SK-N-SH (cell line): Measurements from ENCODE around the gene CAMK2D.

Experiments
- CHD2 ChIP-seq: fragments of 150-350 bp; IDR thresholded peaks from 2 replicates; pipeline ENCODE4 v1.6.1; 2018; ENCODE audit warnings: low read length; ENCODE audit not compliant: partially characterized antibody
- CTCF ChIP-seq: fragments of 200-600 bp; sonication (generic); IDR thresholded peaks from 2 replicates; pipeline ENCODE4 v1.6.1; 2017; ENCODE audit warnings: antibody characterized with exemption, mild to moderate bottlenecking, moderate library complexity
- EP300 ChIP-seq, 2 experiments: IDR thresholded peaks; 2 replicates each; pipeline versions ENCODE4 v1.4.0 to v1.6.1; 2012; ENCODE audit warnings: borderline replicate concordance in 1 of 2, low read depth in 1 of 2, low read length in 1 of 2
- EZH2phosphoT487 ChIP-seq: fragments of 200-600 bp; sonication (generic); IDR thresholded peaks from 2 replicates; pipeline ENCODE4 v1.6.1; 2017; ENCODE audit warnings: low read depth, mixed run types, mild to moderate bottlenecking, antibody characterized with exemption, moderate library complexity, borderline replicate concordance
- GABPA ChIP-seq: IDR thresholded peaks from 2 replicates; pipeline ENCODE4 v1.4.0; 2012; ENCODE audit warnings: low read depth, mild to moderate bottlenecking
- GATA2 ChIP-seq: sonication (generic); formaldehyde crosslinking; IDR thresholded peaks from 2 replicates; pipeline ENCODE4 v1.5.0; 2020; ENCODE audit warnings: mild to moderate bottlenecking, missing genetic modification reagents
- JUND ChIP-seq: IDR thresholded peaks from 2 replicates; pipeline ENCODE4 v1.4.0; 2012
- NFIC ChIP-seq: IDR thresholded peaks from 2 replicates; pipeline ENCODE4 v1.4.0; 2012; ENCODE audit warnings: borderline replicate concordance
- RCOR1 ChIP-seq: fragments of 150-350 bp; IDR thresholded peaks from 2 replicates; pipeline ENCODE4 v1.6.1; 2017; ENCODE audit warnings: antibody characterized with exemption, low read length
- SIN3A ChIP-seq: IDR thresholded peaks from 2 replicates; pipeline ENCODE4 v1.6.1; 2012; ENCODE audit warnings: low read depth, mild to moderate bottlenecking, low read length, moderate library complexity, borderline replicate concordance
- USF2 ChIP-seq: fragments of 150-350 bp; IDR thresholded peaks from 2 replicates; pipeline ENCODE4 v1.6.1; 2017; ENCODE audit warnings: antibody characterized with exemption, low read length, low read depth, borderline replicate concordance
- ZBTB33 ChIP-seq: IDR thresholded peaks from 2 replicates; pipeline ENCODE4 v1.4.0; 2012; ENCODE audit warnings: low read depth, borderline replicate concordance

- TF ChIP-seq CTCF = no peak
- TF ChIP-seq NFIC = no peak
- no peak for TF ChIP-seq GABPA
- no peak for TF ChIP-seq JUND
- TF ChIP-seq SIN3A = no peak
- TF ChIP-seq EZH2phosphoT487 = no peak
- TF ChIP-seq EP300 (IDR thresholded peaks at IDR 0.05; ENCODE audit: borderline replicate concordance in 1 of 2, low read depth in 1 of 2, low read length in 1 of 2) = no peak
- TF ChIP-seq CHD2 = no peak
- TF ChIP-seq ZBTB33 = no peak
- TF ChIP-seq RCOR1 = no peak
- no peak for TF ChIP-seq USF2
- TF ChIP-seq GATA2 (CRISPR knock-in tag) = no peak
Observed at GRCh38 chr4:113522433-113522832, 239.1 kb downstream of the CAMK2D start.
